Measurements from ENCODE around the gene NAA60.

The NAA60 gene

DNA sequence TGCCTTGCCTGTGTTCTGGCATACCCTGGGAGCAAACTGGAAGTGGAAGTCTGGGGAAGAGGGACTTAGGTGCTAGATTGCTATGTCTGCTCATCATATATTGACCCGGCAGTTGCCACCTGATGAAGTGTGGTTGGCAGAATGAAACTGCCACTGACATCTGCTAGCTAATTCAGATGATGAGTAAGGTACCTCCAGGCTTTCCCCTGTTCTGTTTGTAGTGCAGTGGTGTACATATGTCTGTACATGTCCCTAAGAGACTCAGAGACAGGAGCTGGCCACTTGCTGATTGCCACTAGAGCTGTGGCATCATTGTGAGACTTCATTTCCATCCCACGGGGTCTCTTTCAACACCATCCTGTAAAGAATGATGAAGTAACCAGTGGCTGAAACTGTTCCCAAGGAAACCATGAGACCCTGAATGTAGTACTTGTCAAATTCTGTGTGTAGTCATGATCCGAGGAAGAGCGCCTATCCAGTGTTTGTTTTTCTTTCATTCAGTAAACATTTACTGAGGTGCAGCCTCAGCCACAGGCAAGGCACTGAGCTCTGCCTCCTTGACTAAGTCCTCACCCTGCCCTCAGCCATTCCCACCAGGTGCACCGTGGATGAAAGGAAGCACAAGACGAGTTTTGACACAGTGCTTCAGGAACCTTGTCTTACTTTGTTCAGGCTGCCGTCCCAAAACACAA lies 70.6 kb downstream of the NAA60 start:
- Histone ChIP-seq H3K23ac (ENCODE audit: low read length) (no peak overlapping the region), H3K9ac (ENCODE audit: low read length) (no peak overlapping the region), H2BK5ac (ENCODE audit: low read length) (no peak overlapping the region), H3K4me1 (ENCODE audit: control insufficient read depth, low read depth, low read length) (no peaks in the 10 kb centered on the region), H4K5ac (ENCODE audit: low read length) (no peak overlapping the region), H3K4me3 (ENCODE audit: low read length) (no peak overlapping the region), H3K79me2 (ENCODE audit: control insufficient read depth, insufficient read depth, low read length) (no peaks in the 10 kb centered on the region), H3K36me3 (ENCODE audit: control insufficient read depth, insufficient read depth, low read length) (no peaks in the 10 kb centered on the region), H3K56ac (ENCODE audit: low read length) (no peak overlapping the region), H3K27me3 (ENCODE audit: insufficient read depth, low read length, poor library complexity) (no peaks in the 10 kb centered on the region), H2AK5ac (ENCODE audit: low read length) (no peak overlapping the region), H3K4me2 (ENCODE audit: low read length) (no peak overlapping the region), H3K27ac (ENCODE audit: low read depth, low read length) (no peak overlapping the region), H3K18ac (ENCODE audit: low read length) (no peak overlapping the region), H3K79me1 (ENCODE audit: low read length) (no peaks in the 10 kb centered on the region), H2BK15ac (replicated peaks; ENCODE audit: low read depth) (no peak overlapping the region), H4K8ac (ENCODE audit: low read depth, low read length) (no peak overlapping the region), H2BK120ac (ENCODE audit: low read depth, low read length) (no peak overlapping the region), H3K4ac (ENCODE audit: low read depth, low read length) (no peak overlapping the region)
- no CpG with 5 or more reads among the region's 7 CpGs for WGBS (ENCODE audit: extremely low coverage, insufficient coverage, low lambda C conversion rate)
- no peak for DNase-seq

DNA sequence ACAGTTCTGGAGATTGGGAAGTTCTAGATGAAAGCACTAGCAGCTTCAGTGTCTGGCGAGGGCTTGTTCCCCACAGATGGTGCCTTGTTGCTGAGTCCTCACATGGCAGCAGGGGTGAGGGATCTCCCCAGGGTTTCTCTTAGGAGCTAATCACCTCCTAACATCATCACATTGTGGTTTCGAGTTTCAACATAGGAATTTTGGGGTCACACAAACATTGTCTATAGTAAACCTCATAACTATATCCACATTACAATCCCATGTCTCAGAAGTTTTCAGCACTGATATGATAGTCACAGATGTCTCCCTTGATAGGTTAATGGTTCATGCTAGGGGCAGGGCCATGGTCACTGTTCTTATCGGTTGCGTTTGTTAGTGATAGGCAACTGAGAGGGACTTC lies 71.1 kb downstream of the NAA60 start:
- Histone ChIP-seq H3K4me2 (ENCODE audit: low read length) (no peak overlapping the region), H3K79me1 (ENCODE audit: low read length) (no peaks in the 10 kb centered on the region), H2BK15ac (replicated peaks; ENCODE audit: low read depth) (no peak overlapping the region), H4K8ac (ENCODE audit: low read depth, low read length) (no peak overlapping the region), H3K4me3 (ENCODE audit: low read length) (no peak overlapping the region), H3K23ac (ENCODE audit: low read length) (no peak overlapping the region), H3K18ac (ENCODE audit: low read length) (no peak overlapping the region), H2AK5ac (ENCODE audit: low read length) (no peak overlapping the region), H3K36me3 (ENCODE audit: control insufficient read depth, insufficient read depth, low read length) (no peaks in the 10 kb centered on the region), H3K56ac (ENCODE audit: low read length) (no peak overlapping the region), H3K79me2 (ENCODE audit: control insufficient read depth, insufficient read depth, low read length) (no peaks in the 10 kb centered on the region), H3K4me1 (ENCODE audit: control insufficient read depth, low read depth, low read length) (no peaks in the 10 kb centered on the region), H3K27ac (ENCODE audit: low read depth, low read length) (no peak overlapping the region), H2BK120ac (ENCODE audit: low read depth, low read length) (no peak overlapping the region), H3K27me3 (ENCODE audit: insufficient read depth, low read length, poor library complexity) (no peaks in the 10 kb centered on the region), H3K9ac (ENCODE audit: low read length) (no peak overlapping the region), H4K5ac (ENCODE audit: low read length) (no peak overlapping the region), H2BK5ac (ENCODE audit: low read length) (no peak overlapping the region), H3K4ac (ENCODE audit: low read depth, low read length) (no peak overlapping the region)
- no CpG with 5 or more reads among the region's 4 CpGs for WGBS (ENCODE audit: extremely low coverage, insufficient coverage, low lambda C conversion rate)
- no peak for DNase-seq

DNA sequence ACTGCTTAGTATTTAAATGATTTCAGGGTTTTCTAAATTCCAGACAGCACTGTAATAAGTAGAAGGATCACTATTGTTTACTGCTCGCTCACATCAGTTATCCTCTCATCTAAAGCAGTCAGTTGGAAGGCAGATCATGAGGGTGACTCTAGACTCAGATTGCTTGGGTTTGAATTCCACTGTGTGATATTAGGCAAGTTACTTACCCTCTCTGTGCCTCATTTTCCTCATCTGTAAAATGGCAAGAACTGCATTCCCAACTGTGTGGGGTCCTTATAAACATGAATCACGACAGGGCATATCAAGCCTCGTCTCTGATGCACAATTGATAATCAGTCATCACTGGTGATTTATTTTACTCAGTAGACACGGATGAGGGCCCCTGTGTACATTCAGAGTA lies 72.4 kb downstream of the NAA60 start:
- H3K27me3 ChIP-seq (ENCODE audit: insufficient read depth, low read length, poor library complexity), result no peaks in the 10 kb centered on the region
- no peak overlapping the region for H3K4me3 ChIP-seq (ENCODE audit: low read length)
- no CpG with 5 or more reads among the region's 4 CpGs for WGBS (ENCODE audit: extremely low coverage, insufficient coverage, low lambda C conversion rate)
- H3K18ac ChIP-seq (ENCODE audit: low read length), result no peak overlapping the region
- no peaks in the 10 kb centered on the region for H3K79me2 ChIP-seq (ENCODE audit: control insufficient read depth, insufficient read depth, low read length)
- H2BK5ac ChIP-seq (ENCODE audit: low read length), result no peak overlapping the region
- no peak overlapping the region for H3K4me2 ChIP-seq (ENCODE audit: low read length)
- H3K4ac ChIP-seq (ENCODE audit: low read depth, low read length), result no peak overlapping the region
- no peak overlapping the region for H3K9ac ChIP-seq (ENCODE audit: low read length)
- H2BK120ac ChIP-seq (ENCODE audit: low read depth, low read length), result no peak overlapping the region
- no peak overlapping the region for H4K8ac ChIP-seq (ENCODE audit: low read depth, low read length)
- no peak overlapping the region for H2BK15ac ChIP-seq (replicated peaks; ENCODE audit: low read depth)
- H3K79me1 ChIP-seq (ENCODE audit: low read length), result no peaks in the 10 kb centered on the region
- no peak overlapping the region for H2AK5ac ChIP-seq (ENCODE audit: low read length)
- H3K27ac ChIP-seq (ENCODE audit: low read depth, low read length), result no peak overlapping the region
- no peak overlapping the region for H3K23ac ChIP-seq (ENCODE audit: low read length)
- DNase-seq, result no peak
- H3K56ac ChIP-seq (ENCODE audit: low read length), result no peak overlapping the region
- no peak overlapping the region for H4K5ac ChIP-seq (ENCODE audit: low read length)
- no peaks in the 10 kb centered on the region for H3K36me3 ChIP-seq (ENCODE audit: control insufficient read depth, insufficient read depth, low read length)
- H3K4me1 ChIP-seq (ENCODE audit: control insufficient read depth, low read depth, low read length), result no peaks in the 10 kb centered on the region

- Histone ChIP-seq H3K4ac (ENCODE audit: low read depth, low read length) (no peak overlapping the region), H3K56ac (ENCODE audit: low read length) (no peak overlapping the region), H3K18ac (ENCODE audit: low read length) (no peak overlapping the region), H3K79me2 (ENCODE audit: control insufficient read depth, insufficient read depth, low read length) (no peaks in the 10 kb centered on the region), H3K79me1 (ENCODE audit: low read length) (no peaks in the 10 kb centered on the region), H2BK15ac (replicated peaks; ENCODE audit: low read depth) (no peak overlapping the region), H3K4me2 (ENCODE audit: low read length) (no peak overlapping the region), H2BK120ac (ENCODE audit: low read depth, low read length) (no peak overlapping the region), H3K27me3 (ENCODE audit: insufficient read depth, low read length, poor library complexity) (no peaks in the 10 kb centered on the region), H3K4me1 (ENCODE audit: control insufficient read depth, low read depth, low read length) (no peaks in the 10 kb centered on the region), H3K27ac (ENCODE audit: low read depth, low read length) (no peak overlapping the region), H4K8ac (ENCODE audit: low read depth, low read length) (no peak overlapping the region), H2AK5ac (ENCODE audit: low read length) (no peak overlapping the region), H4K5ac (ENCODE audit: low read length) (no peak overlapping the region), H3K9ac (ENCODE audit: low read length) (no peak overlapping the region), H3K36me3 (ENCODE audit: control insufficient read depth, insufficient read depth, low read length) (peaks cover 1% of the 10 kb centered on the region), H2BK5ac (ENCODE audit: low read length) (no peak overlapping the region), H3K23ac (ENCODE audit: low read length) (no peak overlapping the region), H3K4me3 (ENCODE audit: low read length) (no peak overlapping the region)
- no peak for DNase-seq
- no CpG with 5 or more reads among the region's 6 CpGs for WGBS (ENCODE audit: extremely low coverage, insufficient coverage, low lambda C conversion rate)
These were observed 75.0 kb downstream of the NAA60 start for GRCh38 chr16:3518292-3518985.

GRCh38 chr16:3518986-3519348 lies 75.5 kb downstream of the NAA60 start:
- no peak overlapping the region for H3K18ac ChIP-seq (ENCODE audit: low read length)
- peaks cover 2% of the 10 kb centered on the region for H3K36me3 ChIP-seq (ENCODE audit: control insufficient read depth, insufficient read depth, low read length)
- no CpG with 5 or more reads among the region's 8 CpGs for WGBS (ENCODE audit: extremely low coverage, insufficient coverage, low lambda C conversion rate)
- no peak overlapping the region for H2BK15ac ChIP-seq (replicated peaks; ENCODE audit: low read depth)
- no peaks in the 10 kb centered on the region for H3K4me1 ChIP-seq (ENCODE audit: control insufficient read depth, low read depth, low read length)
- H3K4me2 ChIP-seq (ENCODE audit: low read length), result no peak overlapping the region
- H3K79me1 ChIP-seq (ENCODE audit: low read length), result no peaks in the 10 kb centered on the region
- H3K79me2 ChIP-seq (ENCODE audit: control insufficient read depth, insufficient read depth, low read length), result no peaks in the 10 kb centered on the region
- H3K23ac ChIP-seq (ENCODE audit: low read length), result no peak overlapping the region
- no peak for DNase-seq
- H3K27me3 ChIP-seq (ENCODE audit: insufficient read depth, low read length, poor library complexity), result no peaks in the 10 kb centered on the region
- H3K4ac ChIP-seq (ENCODE audit: low read depth, low read length), result no peak overlapping the region
- H2BK120ac ChIP-seq (ENCODE audit: low read depth, low read length), result no peak overlapping the region
- no peak overlapping the region for H4K8ac ChIP-seq (ENCODE audit: low read depth, low read length)
- H3K4me3 ChIP-seq (ENCODE audit: low read length), result no peak overlapping the region
- no peak overlapping the region for H3K9ac ChIP-seq (ENCODE audit: low read length)
- no peak overlapping the region for H4K5ac ChIP-seq (ENCODE audit: low read length)
- H2BK5ac ChIP-seq (ENCODE audit: low read length), result no peak overlapping the region
- H2AK5ac ChIP-seq (ENCODE audit: low read length), result no peak overlapping the region
- no peak overlapping the region for H3K56ac ChIP-seq (ENCODE audit: low read length)
- H3K27ac ChIP-seq (ENCODE audit: low read depth, low read length), result no peak overlapping the region

GRCh38 chr16:3519581-3519980 lies 76.1 kb downstream of the NAA60 start:
- H4K8ac ChIP-seq (ENCODE audit: low read depth, low read length), result no peak overlapping the region
- no peak overlapping the region for H2BK5ac ChIP-seq (ENCODE audit: low read length)
- H3K56ac ChIP-seq (ENCODE audit: low read length), result no peak overlapping the region
- no peaks in the 10 kb centered on the region for H3K79me1 ChIP-seq (ENCODE audit: low read length)
- H4K5ac ChIP-seq (ENCODE audit: low read length), result no peak overlapping the region
- H3K23ac ChIP-seq (ENCODE audit: low read length), result no peak overlapping the region
- no peak overlapping the region for H3K27ac ChIP-seq (ENCODE audit: low read depth, low read length)
- no CpG with 5 or more reads among the region's 2 CpGs for WGBS (ENCODE audit: extremely low coverage, insufficient coverage, low lambda C conversion rate)
- no peak overlapping the region for H3K4me3 ChIP-seq (ENCODE audit: low read length)
- H3K4me2 ChIP-seq (ENCODE audit: low read length), result no peak overlapping the region
- H3K9ac ChIP-seq (ENCODE audit: low read length), result no peak overlapping the region
- no peaks in the 10 kb centered on the region for H3K4me1 ChIP-seq (ENCODE audit: control insufficient read depth, low read depth, low read length)
- no peak overlapping the region for H2BK120ac ChIP-seq (ENCODE audit: low read depth, low read length)
- H2BK15ac ChIP-seq (replicated peaks; ENCODE audit: low read depth), result no peak overlapping the region
- peaks cover 2% of the 10 kb centered on the region for H3K36me3 ChIP-seq (ENCODE audit: control insufficient read depth, insufficient read depth, low read length)
- no peak for DNase-seq
- no peak overlapping the region for H3K4ac ChIP-seq (ENCODE audit: low read depth, low read length)
- H3K18ac ChIP-seq (ENCODE audit: low read length), result no peak overlapping the region
- H3K27me3 ChIP-seq (ENCODE audit: insufficient read depth, low read length, poor library complexity), result no peaks in the 10 kb centered on the region
- H3K79me2 ChIP-seq (ENCODE audit: control insufficient read depth, insufficient read depth, low read length), result no peaks in the 10 kb centered on the region
- no peak overlapping the region for H2AK5ac ChIP-seq (ENCODE audit: low read length)
